Measurements from ENCODE around the gene NACAD. TPM values are rescaled to one million over a fixed set of nuclear protein-coding genes. Genes with fewer than 3 reads are reported as not detected.

Gene NACAD
- total RNA-seq, 2 experiments from 2014 or later = 0.05 to 0.16 TPM

Other genes with a start within 250 kb of the NACAD start
- gene H2AZ2, start 240.9 kb downstream of the NACAD start, total RNA-seq = 100 to 1,000 TPM; 435 to 439 TPM
- gene PURB, start 203.4 kb downstream of the NACAD start, total RNA-seq = 10 to 100 TPM; 26.8 to 28.0 TPM
- gene MYO1G, start 110.0 kb downstream of the NACAD start, total RNA-seq = 100 to 1,000 TPM; 435 to 453 TPM
- 10 to 100 TPM; 99.6 to 99.9 TPM for gene CCM2, start 88.8 kb downstream of the NACAD start, total RNA-seq
- 100 to 1,000 TPM; 133 to 137 TPM for gene TBRG4, start 22.7 kb upstream of the NACAD start, total RNA-seq
- gene RAMP3, start 68.8 kb upstream of the NACAD start, total RNA-seq = not detected

Data from activated CD8-positive, alpha-beta T cell treated with anti-CD3 and anti-CD28 coated beads, Interleukin-2, amount 10 ng/mL, durations not matched to agents 7 days and 5 days (primary cell).